Activated CD8-positive, alpha-beta memory T cell treated with anti-CD3 and anti-CD28 coated beads for 24 hours (primary cell): Measurements from ENCODE around the gene NRDC.
"Not testable (repeated sequence)": the region's sequence is repeated elsewhere in the genome, so short reads cannot be mapped to it uniquely, and the experiment has no call there.

ENCODE experiments used
- DNase-seq: peaks from one replicate; pipeline ENCODE4 v3.0.0-alpha.2; 2020

Gene NRDC

DNA sequence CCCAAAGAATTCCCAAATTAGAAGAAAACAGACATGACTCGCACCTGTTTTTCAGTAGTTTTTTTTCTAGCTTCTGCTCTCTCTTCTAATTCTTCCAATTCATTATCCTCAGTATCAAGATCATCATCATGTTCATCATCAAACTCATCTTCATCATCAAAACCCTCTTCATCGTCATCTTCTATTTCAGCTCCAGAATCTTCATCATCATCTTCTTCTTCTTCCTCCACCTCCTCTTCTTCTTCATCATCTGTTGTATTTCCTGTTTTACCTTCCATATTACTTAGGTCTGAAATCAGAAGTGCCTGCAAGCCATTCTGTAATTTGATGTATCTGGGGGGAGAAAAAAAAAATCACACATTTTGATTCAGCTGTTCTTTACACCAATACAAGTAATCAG lies 38.3 kb downstream of the NRDC start:
- no peak for DNase-seq

DNA sequence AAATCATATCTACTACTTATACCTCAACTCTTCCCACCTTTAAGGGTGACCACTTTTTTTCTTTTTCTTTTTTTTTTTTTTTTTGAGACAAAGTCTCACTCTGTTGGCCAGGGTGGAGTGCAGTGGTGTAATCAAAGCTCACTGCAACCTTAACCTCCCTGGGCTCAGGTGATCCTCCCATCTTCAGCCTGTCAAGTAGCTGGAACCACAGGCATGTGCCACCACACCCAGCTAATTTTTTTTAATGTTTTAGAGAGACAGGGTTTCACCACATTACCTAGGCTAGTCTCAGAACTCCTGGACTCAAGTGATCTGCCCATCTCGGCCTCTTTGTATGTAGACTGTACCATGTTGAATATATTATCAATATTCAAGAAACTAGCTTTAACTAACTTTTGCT lies 39.4 kb downstream of the NRDC start:
- DNase-seq = no peak

GRCh38 chr1:51837243-51837642 lies 41.3 kb downstream of the NRDC start:
- no peak for DNase-seq

DNA sequence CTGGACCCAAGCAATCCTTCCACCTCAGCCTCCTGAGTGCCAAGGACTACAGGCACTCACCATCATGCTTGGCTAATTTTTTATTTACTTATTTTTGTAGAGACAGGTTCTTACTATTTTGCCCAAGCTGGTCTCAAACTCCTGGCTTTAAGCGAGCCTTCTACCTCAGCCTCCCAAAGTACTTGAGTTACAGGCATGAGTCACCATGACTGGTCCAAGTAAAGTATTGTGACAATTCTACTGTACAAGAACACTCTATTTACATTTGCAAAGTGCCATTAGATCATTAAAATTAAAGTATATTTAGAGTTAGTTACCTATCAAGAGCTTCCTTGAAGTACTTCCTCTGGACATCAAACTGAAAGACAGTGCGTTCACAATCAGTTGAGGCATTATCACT lies 44.8 kb downstream of the NRDC start:
- no peak for DNase-seq

- no peak for DNase-seq
Measured at GRCh38 chr1:51829058-51829457, 49.5 kb downstream of the NRDC start.

GRCh38 chr1:51819810-51820209 lies 58.7 kb downstream of the NRDC start:
- no peak for DNase-seq

DNA sequence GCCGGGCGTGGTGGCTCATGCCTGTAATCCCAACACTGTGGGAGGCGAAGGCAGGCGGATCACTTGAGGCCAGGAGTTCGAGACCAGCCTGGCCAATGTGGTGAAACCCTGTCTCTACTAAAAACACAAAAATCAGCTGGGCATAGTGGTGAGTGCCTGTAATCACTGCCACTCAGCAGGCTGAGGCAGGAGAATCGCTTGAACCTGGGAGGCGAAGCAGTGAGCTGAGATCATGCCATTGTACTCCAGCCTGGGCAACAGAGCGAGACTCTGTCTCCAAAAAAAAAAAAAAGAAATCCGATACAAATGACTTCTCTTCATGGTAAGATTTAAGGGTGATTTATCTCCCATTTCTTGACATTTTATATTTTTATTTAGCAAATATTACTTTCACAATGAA lies 59.5 kb downstream of the NRDC start:
- DNase-seq = not testable (repeated sequence)

DNA sequence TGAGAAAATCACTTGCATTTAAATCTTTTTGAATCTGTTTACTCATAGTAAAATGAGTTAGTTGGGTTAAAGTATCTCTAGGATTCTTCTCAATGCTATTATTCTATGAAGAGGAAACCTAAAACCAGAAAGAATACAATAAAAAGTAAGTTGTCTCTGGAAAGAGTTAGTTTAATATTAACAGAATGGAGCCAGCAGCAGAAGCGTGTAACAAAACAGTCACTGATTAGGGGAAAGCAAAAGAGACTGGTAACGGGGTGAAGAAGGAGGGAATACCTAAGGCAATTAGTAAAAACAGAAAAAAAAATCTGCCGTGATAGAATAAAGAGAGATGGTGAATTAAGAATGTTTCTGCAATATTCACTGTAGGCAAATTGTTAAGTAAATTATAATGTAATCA lies 60.0 kb downstream of the NRDC start:
- no peak for DNase-seq

- no peak for DNase-seq
Measured at GRCh38 chr1:51814513-51814912, 64.0 kb downstream of the NRDC start.

GRCh38 chr1:51799372-51799771 lies 79.2 kb downstream of the NRDC start:
- no peak for DNase-seq

- no peak for DNase-seq
Measured at GRCh38 chr1:51794868-51795267, 83.7 kb downstream of the NRDC start.

DNA sequence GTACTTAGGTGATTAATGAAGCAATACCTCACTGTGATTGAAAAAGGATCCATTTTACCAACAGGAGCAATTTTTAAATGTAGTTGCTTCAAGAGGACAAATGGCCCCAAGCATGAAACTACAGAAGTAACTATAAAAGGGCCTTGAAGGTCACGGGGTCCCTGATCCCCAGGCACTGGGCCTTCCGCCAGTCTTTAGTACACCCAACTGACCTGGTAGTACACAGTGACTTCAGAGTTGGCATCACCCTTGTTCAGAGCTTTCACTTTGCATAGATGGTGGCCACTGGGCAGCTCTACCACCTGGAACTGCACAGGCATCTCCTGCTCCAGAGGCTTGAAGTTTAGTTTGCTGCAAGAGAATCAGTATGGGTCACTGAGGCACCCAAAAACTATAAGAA lies 84.3 kb downstream of the NRDC start:
- no peak for DNase-seq

GRCh38 chr1:51792864-51793263 lies 85.7 kb downstream of the NRDC start:
- no peak for DNase-seq

GRCh38 chr1:51791888-51792287 lies 86.6 kb downstream of the NRDC start:
- DNase-seq = no peak

GRCh38 chr1:51790385-51790784 lies 88.1 kb downstream of the NRDC start:
- DNase-seq = no peak

GRCh38 chr1:51789342-51789741 lies 89.2 kb downstream of the NRDC start:
- DNase-seq = no peak

DNA sequence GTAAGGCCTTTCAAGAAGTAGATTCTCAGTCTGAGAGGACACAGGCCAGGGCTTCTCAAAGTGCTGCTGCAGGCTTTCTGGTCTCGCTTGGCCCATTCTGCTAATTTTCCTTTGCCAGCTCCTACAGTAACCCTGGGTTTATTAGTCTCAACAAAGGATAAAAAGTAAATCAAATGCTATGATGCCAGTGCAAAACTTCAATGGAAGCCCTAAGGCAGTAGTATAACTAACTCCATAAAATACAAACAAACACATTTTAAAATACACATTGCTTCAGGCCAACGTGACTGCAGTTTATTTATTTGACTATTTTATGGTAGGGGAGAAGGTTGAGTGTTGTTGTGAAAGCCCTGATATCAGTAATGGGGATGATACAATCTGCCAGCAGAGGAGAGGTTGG lies 89.6 kb downstream of the NRDC start:
- DNase-seq = no peak

DNA sequence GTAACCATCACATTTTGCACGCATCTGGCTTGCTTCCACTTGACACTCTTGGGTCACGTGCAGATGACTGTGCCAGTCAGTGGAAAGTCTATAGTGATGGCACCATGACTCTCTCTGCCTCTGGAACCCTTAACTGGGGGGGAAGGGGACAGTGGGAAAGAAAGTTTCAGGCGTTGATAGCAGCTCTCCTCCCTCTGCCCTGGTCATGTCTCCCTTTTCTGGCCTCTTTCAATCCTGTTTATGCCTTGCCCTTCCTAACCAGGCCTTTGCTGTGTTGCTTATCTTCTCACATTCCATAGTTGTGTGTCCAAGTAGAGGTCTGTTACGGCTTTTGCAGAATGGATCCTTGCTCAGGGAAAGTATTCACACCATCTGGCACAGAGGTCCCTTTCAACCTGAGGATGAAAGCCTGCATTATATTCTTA lies 93.5 kb downstream of the NRDC start:
- DNase-seq = no peak

GRCh38 chr1:51780927-51781326 lies 97.6 kb downstream of the NRDC start:
- no peak for DNase-seq

- DNase-seq = no peak
Measured at GRCh38 chr1:51776408-51776807, 102.1 kb downstream of the NRDC start.

DNA sequence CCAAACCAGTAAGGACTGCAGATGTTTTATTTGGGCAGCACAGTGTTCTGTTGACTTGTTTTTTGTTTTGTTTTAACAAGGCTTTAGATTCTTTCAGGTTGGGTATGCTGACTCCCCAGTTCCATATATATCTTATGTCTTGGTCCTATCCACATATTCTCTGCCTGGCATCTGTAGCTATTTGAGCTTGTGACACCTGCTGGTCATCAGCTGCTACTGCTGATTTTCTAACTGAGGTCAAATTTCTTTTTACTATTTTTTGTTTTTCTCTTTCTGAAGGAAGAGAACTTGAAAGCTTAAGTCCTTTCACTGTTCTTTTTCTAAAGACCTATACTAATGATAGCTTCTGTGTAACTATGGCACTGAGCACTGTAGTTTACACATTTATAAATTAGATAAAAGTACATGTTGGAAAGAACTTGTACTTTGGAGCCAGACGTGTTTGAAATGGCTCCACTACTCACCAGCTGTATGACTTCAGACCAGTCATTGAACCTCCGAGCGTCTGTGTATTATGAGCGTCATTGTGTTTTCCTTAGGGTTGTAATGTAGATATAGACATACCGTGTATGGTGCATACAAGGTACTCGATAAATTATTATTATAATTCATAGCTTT lies 109.4 kb downstream of the NRDC start:
- no peak for DNase-seq

- DNase-seq = no peak
Measured at GRCh38 chr1:51761351-51761750, 117.2 kb downstream of the NRDC start.

GRCh38 chr1:51760872-51761271 lies 117.7 kb downstream of the NRDC start:
- DNase-seq = no peak

DNA sequence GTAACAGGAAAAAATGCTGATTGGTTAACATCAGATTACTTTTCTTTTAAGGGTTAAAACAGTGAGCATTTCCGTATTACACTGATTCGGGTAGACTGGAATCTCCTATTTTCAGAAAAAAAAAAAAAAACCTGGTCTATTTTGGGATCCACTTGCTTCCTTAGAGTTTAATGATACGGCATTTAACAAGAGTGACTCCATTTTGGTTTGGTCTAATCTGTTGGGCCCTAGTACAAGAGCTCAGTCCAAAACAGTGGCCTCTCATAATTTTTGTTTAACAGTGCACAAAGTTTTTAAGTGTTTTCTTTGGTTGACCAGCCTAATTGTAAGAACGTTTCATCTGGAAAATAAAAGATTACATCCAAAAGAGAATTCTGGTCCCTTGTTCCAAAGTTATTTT lies 120.2 kb downstream of the NRDC start:
- no peak for DNase-seq

- no peak for DNase-seq
Measured at GRCh38 chr1:51756290-51756689, 122.2 kb downstream of the NRDC start.

DNA sequence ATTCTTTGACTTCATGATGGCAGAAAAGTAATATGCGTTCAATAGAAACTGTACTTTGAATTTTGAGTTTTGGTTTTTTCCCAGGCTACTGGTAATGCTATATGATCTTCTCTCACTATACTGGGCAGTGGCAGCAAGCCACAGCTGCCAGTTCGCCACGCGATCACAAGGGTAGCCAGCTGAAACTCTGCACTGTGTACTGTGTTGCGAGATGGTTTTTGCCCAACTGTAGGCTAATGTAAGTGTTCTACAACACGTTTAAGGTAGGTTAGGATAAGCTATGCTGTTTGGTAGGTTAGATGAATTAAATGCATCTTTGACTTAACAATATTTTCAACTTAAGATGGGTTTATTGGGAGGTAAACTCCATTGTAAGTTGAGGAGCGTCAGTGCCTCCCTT lies 123.1 kb downstream of the NRDC start:
- no peak for DNase-seq
